Measurements from ENCODE around the gene STK32B. TPM values are rescaled to one million over a fixed set of nuclear protein-coding genes. Genes with fewer than 3 reads are reported as not detected.

Gene STK32B
- total and polyA plus RNA-seq, 2 of the 8 experiments (the other 6 are each of a cell fraction or from before 2014, with no cell fraction given), result 2.3 to 2.5 TPM

DNA sequence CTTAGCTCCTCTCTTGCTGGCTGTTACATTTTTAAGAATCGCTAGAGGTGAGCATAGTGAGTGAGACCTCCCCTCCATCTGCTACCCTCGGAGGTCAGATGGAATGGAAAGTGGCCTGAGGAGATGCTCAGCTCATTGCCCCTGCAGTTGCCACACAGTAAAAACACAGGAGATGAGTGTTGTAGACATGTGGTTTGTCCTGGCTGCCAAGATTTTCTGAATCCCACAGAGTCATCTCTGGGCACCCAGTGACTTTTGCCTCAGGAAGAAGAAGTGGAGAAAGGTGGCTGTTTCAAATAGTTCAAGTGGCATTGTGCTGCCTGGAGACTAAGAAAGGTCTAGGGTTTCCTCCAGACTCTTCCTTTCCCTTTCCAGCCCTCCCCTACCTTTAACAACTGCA lies 271.0 kb downstream of the STK32B start (continued):
- TF ChIP-seq CHD7 (IDR thresholded peaks at IDR 0.05; ENCODE audit: insufficient replicate concordance, low read length) (no peak), RFX5 (IDR thresholded peaks at IDR 0.05; ENCODE audit: borderline replicate concordance, low read depth, low read length) (no peak), USF2 (IDR thresholded peaks at IDR 0.05; ENCODE audit: low read length) (no peak), RNF2 (IDR thresholded peaks at IDR 0.05; ENCODE audit: borderline replicate concordance, low read depth, low read length, missing control alignments, poor library complexity, severe bottlenecking) (no peak), BACH1 (IDR thresholded peaks at IDR 0.05; ENCODE audit: low read length) (no peak), GTF2F1 (IDR thresholded peaks at IDR 0.05; ENCODE audit: borderline replicate concordance, low read depth, low read length) (no peak), SP1 (IDR thresholded peaks at IDR 0.05; ENCODE audit: low read depth, low read length) (no peak), CBX5 (IDR thresholded peaks at IDR 0.05; ENCODE audit: low read depth, low read length) (no peak), RXRA (IDR thresholded peaks at IDR 0.05; ENCODE audit: insufficient read depth, low read depth, low read length) (no peak), KDM1A (IDR thresholded peaks at IDR 0.05; ENCODE audit: borderline replicate concordance, low read length) (no peak), BCL11A (IDR thresholded peaks at IDR 0.05; ENCODE audit: low read depth in 2 of 2, low read length in 2 of 2) (no peak)

All from H1 (cell line).